Fibroblast of skin of scalp (primary cell): Measurements from ENCODE around the gene IPCEF1.
A peak's percentile ranks its signal among the peaks of the same experiment; 100 is the strongest.
"Not testable (repeated sequence)": the region's sequence is repeated elsewhere in the genome, so short reads cannot be mapped to it uniquely, and the experiment has no call there.

Source experiments
- DNase-seq: peaks from one replicate; pipeline ENCODE4 v3.0.0-alpha.2; 2013

The IPCEF1 gene

DNA sequence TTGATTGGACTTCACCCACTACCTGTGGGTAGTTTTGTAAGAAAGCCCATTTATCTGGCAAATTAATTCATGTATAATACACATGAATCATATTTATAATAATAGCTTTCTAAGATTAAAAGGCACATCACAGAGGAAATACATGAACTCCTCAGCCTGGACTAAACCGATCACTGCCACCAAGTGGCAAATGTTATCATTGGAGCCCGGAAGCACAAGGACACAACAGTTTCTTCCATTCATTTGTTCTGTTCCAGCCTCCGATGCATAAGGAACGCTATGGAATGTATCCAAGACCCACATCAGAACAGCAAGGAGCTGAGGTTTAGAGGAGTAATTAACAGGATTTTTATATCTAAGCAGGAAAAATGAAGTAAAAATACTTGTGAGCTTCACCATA lies 13.9 kb upstream of the IPCEF1 start:
- DNase-seq: peak; percentile 70

DNA sequence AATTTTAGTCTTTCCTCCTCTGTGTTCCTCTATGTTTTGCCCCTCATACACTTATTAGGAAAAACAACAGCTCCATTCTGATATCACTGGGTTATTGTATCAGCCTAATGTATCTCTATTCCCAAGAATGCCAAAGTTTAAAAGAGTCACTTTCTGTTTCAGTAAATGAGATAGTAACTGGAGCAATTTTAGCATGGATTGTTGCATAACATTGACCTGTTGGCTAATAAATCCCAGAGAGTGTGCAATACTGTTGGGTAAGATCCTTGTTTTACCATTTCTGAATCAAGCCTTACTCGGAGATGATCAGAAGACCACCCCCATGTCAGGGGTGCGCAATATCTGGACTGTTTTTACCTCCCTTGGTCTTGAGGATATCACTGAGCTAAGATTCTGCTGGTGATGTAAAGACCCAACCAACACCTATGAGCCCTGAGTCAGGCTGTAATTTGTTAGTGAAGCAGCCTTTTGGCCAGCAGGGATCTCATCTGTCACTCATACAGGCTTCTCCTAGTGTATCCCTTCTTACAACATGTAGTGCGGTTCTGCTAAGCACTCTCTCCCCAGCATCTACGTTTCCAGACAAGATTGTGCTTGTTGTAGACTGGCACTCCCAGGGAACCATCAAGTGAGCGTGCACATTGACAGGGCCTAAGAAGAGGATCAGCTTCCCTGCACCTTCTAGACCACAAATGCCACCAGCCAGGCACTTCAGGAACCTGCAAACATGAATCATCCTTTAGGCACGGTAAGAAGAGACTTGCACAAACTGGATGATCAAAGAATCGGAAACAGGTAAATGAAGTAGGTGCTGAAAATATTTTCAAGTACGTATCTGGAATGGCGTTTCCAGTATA lies 11.5 kb upstream of the IPCEF1 start:
- DNase-seq: no peak

DNA sequence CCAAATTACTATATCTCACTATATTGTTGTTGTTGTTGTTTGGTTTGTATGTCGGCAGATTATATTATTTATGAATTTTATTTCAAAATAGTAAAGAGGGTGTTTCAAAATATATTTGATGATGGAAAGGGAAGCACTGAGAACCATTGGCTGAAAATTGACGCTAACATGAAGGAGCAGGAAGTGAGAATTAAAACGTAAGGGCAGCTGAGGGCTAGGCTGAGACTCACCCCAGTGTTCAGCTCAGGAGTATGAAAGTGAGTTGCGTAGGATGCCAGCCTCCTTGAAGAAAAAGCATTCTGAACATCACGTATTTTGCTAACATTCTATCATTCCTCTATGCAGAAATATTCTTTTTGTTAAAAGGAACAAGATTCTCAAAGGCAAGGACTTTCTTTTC lies 10.7 kb upstream of the IPCEF1 start:
- no peak for DNase-seq

DNA sequence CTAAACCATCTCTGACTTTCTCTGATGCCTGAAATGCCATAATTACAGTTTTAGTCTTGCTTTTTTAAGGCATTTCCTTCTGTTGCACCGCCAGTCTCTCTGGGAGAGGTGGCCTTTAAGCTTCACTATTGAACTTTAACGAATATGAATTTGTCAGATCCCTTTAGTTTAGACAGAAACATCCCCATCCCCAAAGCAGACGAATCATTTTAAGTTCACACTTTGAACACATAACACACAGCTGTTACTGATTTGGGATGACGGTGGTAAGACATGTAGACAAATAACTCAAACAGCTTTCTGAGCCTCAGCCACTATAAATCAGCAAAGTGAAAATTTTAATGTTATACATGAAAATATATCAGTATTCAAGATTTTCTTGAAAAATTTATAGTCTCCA lies 7.2 kb upstream of the IPCEF1 start:
- peak; percentile 43 for DNase-seq

GRCh38 chr6:154361476-154361875 lies 4.9 kb upstream of the IPCEF1 start:
- DNase-seq: no peak

- no peak for DNase-seq
Measured at GRCh38 chr6:154360476-154360875, 3.9 kb upstream of the IPCEF1 start.

- DNase-seq: no peak
Measured at GRCh38 chr6:154359679-154360078, 3.1 kb upstream of the IPCEF1 start.

DNA sequence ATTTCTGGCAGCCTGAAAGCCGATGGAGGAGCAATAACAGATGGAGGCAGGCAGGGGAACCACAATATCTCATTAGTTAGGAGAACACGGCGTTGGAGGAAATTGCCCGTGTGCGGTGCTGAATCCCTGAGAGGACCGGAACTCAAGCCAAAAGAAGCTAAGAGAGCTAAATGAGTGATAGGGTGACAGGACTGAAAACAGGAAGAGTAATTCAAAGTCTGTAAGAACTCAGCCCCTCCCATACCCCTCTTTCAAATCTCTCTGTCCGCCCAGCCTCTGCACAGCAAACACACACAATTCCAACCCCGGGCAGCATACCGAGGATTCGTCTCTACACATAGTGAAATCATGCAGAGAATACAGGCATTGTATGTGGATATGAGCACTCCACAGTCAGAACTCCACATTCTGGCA lies 2.6 kb upstream of the IPCEF1 start:
- DNase-seq: peak; percentile 4

DNA sequence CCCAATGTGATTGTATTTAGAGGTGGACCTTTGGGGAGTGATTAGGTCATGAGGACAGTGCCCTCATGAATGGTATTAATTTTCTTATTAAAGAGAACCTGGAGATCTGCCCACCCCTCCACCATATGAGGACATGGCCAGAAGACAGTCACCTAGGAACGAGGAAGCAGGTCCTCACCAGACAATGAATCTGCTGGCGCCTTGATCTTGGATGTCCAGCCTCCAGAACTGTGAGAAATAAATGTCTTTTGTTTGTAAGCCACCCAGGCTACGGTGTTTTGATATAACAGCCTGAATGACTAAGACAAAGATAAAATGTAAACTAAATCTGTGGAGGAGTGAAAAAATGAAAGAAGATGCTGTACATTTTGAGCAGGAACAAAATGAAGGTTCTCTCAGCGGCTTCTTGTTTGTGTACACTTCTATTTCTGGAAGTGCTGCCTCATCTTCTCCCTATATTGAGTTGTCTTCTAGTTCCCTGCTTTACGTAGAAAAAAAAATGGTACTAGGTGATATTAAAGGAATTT lies 1.5 kb upstream of the IPCEF1 start:
- DNase-seq: no peak

DNA sequence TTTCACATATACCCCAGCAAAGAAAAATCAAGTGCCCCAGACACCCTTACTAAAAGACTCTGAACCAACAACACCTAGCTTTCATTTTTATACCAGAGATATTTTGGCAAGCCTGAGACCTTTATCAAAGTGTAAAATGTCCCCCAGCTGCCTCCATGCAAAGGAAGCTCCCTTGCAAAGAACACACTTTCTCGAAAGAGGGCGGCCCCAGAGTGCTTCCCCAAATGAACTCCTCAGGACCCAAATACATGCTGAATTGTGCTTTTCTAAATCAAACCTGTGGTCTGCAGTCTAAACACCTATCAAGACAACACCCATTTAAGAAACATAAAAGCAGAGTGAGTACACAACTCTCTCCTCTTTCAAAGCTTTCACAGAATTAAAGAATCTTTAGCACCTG lies 490 bp downstream of the IPCEF1 start:
- no peak for DNase-seq

DNA sequence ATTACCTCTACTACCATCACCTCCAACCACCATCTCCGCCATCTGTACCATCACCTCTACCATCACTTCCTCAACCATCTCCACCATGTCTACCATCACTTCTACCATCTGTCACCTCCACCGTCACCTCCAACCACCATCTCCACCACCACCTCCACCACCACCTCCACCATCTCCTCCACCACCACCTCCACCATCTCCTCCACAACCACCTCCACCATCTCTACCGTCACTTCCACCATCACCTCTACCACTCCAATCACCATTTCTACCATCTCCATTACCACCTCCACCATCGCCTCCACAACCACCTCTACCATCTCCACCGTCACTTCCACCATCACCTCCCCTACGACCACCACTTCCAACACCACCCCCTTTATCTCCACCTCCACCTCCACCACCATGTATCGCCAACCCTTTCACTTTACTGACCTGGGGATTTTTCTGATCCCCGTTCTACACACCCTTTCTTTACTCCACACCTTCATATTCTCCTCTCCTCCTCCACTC lies 2.3 kb downstream of the IPCEF1 start:
- DNase-seq: no peak

DNA sequence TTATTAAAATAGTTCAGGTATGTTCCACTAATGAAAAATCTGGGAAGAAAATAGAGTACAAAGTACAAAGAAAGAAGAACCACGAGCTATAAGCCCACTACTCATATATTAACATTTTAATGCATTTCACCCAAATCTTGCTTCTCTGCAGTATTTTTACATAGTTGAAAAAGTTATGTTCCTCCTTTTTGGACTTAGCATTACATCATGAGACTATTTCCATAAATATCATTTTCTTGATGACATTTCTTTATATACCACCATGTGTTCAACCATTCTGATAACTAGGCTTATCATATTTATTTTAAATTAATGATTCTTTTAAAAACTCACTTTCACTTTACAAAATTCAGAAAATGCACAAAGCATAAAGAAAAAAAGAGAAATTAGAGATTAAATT lies 3.0 kb downstream of the IPCEF1 start:
- no peak for DNase-seq

DNA sequence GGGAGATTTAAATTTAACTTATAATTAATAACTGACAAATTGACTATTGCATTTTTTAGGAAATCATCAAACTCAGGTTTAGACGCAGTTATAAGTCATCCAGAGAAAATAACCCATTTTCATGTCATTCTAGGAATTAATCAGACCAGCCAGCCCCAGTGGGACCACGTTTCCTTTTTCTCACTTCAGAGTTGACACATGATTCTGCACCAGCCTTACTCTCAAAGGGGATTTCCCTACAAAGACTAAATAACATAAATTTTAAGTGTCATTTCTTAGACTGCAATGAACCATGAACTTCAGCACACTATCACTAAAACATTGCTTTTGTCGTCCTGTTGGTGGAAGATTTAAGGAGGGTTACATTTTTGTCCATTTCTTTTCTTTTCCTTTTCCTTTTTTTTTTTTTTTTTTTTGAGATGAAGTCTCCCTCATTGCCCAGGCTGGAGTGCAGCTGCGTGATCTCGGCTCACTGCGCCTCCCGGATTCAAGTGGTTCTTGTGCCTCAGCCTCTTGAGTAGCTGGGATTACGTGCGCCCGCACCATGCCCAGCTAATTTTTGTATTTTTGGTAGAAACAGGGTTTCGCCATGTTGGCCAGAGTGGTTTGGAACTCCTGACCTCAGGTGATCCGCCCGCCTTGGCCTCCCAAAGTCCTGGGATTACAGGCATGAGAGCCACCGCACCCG lies 3.6 kb downstream of the IPCEF1 start:
- DNase-seq: no peak

GRCh38 chr6:154350293-154350692 lies 6.3 kb downstream of the IPCEF1 start:
- DNase-seq: no peak

- no peak for DNase-seq
Measured at GRCh38 chr6:154347981-154348380, 8.6 kb downstream of the IPCEF1 start.

GRCh38 chr6:154345811-154346210 lies 10.8 kb downstream of the IPCEF1 start:
- DNase-seq: no peak

DNA sequence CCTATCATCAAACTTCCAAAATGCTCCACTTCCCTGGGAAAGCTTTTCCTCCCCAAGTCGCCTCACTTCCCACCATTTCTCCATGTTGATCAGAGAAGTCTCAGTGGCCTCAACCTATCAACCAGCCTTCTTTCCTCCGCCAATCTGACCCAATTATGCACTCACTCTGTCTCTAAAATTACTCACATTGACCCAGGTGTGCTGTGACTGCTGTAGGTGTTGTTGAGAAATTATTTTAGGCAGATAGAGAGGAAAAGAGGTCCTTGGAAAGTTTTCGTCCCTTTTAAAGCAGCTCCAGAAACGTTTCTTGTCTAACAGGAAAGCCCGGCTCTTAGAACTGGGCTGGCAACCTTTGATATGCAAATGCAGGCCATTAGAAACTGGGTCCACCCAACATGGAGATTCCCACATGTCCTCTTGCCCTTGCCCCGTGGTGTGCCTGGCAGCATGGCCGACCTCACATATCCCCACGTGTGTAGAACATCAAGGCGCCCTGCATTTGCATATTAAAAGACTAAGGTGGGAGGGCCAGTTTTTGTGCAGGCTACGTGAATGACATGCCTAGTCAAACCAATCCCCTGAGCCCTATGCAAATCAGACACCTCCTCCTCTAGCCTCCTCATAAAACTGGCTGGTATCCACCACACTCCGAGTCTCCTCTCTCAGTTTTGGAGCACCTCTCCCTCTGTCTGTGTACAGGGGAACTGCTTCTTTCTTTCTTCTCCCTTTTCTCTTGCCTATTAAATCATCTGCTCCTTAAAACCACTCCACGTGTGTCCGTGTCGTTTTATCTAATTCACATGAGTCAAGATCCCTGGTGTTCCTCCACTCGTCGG lies 12.9 kb downstream of the IPCEF1 start:
- DNase-seq: peak; percentile 39

GRCh38 chr6:154341871-154342270 lies 14.7 kb downstream of the IPCEF1 start:
- peak; percentile 30 for DNase-seq

DNA sequence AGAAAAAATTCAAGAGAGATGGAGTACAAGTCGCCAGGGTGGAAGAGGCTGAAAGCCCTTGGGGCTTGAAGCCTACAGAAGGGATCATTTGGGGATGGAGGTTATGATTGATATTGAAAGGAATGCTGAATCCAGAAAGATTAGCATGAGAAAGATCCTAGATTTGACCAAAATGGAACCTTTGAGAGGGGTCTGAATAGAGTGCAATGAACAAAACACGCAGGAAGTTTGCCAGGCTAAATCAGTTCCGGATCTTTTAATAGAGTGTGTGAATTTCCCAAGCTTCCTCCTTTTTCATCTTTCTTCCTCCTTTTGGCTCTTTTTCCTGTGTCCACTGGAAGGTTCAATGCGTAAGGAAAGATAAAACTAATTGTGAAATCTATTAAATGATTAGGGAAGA lies 15.3 kb downstream of the IPCEF1 start:
- DNase-seq: no peak

DNA sequence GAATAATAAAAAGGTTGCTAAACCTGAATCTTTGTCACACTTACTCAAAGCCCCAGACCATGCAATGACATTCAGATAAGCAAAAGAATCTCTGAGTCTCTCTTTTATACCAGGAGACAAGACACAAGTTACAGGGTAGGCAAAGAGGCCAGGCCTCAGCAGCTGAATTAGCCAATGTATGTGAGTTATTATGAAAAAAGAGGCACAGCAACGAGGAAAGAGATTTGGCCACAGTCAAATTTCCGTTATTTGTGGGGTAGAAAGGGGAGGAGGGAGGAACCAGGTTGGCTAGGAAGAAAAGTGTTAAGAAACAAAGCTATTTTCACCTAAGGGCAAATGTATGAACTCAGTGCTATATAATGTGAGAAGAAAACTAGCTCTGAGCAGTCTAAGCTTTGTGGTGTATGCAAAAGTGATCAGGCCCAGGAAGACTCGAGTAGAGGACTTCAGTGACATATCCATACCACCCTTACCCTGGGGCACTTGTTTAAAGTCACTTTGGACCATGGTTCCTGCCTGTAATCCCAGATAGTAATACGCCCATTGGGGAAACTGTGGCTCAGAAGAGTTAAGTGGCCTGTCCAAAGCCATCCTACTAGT lies 19.1 kb downstream of the IPCEF1 start:
- no peak for DNase-seq

GRCh38 chr6:154334147-154334546 lies 22.5 kb downstream of the IPCEF1 start:
- DNase-seq: not testable (repeated sequence)

- no peak for DNase-seq
Measured at GRCh38 chr6:154331750-154332149, 24.9 kb downstream of the IPCEF1 start.
